ENCODE data around the gene SEL1L3.

- no peak for TF ChIP-seq ZNF114 (tag by site-specific recombination; IDR thresholded peaks at IDR 0.05)
- no peak for TF ChIP-seq BCL11A (tag by site-specific recombination; IDR thresholded peaks at IDR 0.05; ENCODE audit: low read depth)
- TF ChIP-seq, protein P1, sequence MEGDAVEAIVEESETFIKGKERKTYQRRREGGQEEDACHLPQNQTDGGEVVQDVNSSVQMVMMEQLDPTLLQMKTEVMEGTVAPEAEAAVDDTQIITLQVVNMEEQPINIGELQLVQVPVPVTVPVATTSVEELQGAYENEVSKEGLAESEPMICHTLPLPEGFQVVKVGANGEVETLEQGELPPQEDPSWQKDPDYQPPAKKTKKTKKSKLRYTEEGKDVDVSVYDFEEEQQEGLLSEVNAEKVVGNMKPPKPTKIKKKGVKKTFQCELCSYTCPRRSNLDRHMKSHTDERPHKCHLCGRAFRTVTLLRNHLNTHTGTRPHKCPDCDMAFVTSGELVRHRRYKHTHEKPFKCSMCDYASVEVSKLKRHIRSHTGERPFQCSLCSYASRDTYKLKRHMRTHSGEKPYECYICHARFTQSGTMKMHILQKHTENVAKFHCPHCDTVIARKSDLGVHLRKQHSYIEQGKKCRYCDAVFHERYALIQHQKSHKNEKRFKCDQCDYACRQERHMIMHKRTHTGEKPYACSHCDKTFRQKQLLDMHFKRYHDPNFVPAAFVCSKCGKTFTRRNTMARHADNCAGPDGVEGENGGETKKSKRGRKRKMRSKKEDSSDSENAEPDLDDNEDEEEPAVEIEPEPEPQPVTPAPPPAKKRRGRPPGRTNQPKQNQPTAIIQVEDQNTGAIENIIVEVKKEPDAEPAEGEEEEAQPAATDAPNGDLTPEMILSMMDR (tag by site-specific recombination; IDR thresholded peaks at IDR 0.05) = no peak
- no peak for TF ChIP-seq ZNF660 (tag by site-specific recombination; IDR thresholded peaks at IDR 0.05)
- no peak for TF ChIP-seq ZNF530 (tag by site-specific recombination; IDR thresholded peaks at IDR 0.05; ENCODE audit: low read depth)
- TF ChIP-seq BCL11B (tag by site-specific recombination; IDR thresholded peaks at IDR 0.05; ENCODE audit: low read depth) = no peak
- TF ChIP-seq YY1 (tag by site-specific recombination; IDR thresholded peaks at IDR 0.05) = no peak
- TF ChIP-seq REST (tag by site-specific recombination; IDR thresholded peaks at IDR 0.05) = no peak
- TF ChIP-seq HIC1 (tag by site-specific recombination; IDR thresholded peaks at IDR 0.05) = no peak
- no peak for TF ChIP-seq ZNF580 (tag by site-specific recombination; IDR thresholded peaks at IDR 0.05)
- no peak for TF ChIP-seq EGR2 (tag by site-specific recombination; IDR thresholded peaks at IDR 0.05; ENCODE audit: low read depth)
- TF ChIP-seq ZFP41 (tag by site-specific recombination; IDR thresholded peaks at IDR 0.05; ENCODE audit: borderline replicate concordance) = no peak
- TF ChIP-seq ZBTB8A (tag by site-specific recombination; IDR thresholded peaks at IDR 0.05) = no peak
- TF ChIP-seq ZBTB21 (tag by site-specific recombination; IDR thresholded peaks at IDR 0.05) = no peak
Measured at GRCh38 chr4:25903900-25904747, 41.3 kb upstream of the SEL1L3 start.
